Fibroblast of skin of scalp (primary cell): ENCODE data around the gene CXCR4.
"Not testable (repeated sequence)": the region's sequence is repeated elsewhere in the genome, so short reads cannot be mapped to it uniquely, and the experiment has no call there.

Source experiments
- DNase-seq: peaks from one replicate; pipeline ENCODE4 v3.0.0-alpha.2; 2013

The CXCR4 gene

GRCh38 chr2:136072621-136073020 is 45.3 kb downstream of the CXCR4 start:
- DNase-seq: no peak

DNA sequence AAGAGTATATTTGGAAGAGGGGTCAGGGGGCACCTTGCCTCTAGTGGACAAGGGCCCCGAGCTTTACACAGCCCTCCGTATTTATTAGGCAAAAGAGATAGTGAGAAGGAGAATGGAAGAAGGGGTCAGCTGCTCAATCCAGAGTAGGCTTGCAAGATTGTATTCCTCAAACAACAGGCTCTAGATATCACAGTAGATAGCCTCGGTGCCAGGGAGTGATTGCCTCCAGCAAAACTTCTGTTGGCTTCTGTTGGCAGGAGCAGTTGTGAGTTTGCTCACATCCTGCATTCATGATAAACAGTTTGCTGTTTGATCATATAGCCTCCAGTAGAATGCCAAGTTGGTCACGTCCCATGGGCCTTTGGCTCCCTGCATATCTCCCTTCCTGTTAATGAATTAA is 46.1 kb downstream of the CXCR4 start:
- DNase-seq: not testable (repeated sequence)

GRCh38 chr2:136070913-136071312 is 47.0 kb downstream of the CXCR4 start:
- no peak for DNase-seq

- DNase-seq: no peak
Measured at GRCh38 chr2:136069773-136070172, 48.2 kb downstream of the CXCR4 start.

- no peak for DNase-seq
Measured at GRCh38 chr2:136068581-136069227, 49.2 kb downstream of the CXCR4 start.

GRCh38 chr2:136067897-136068580 is 49.9 kb downstream of the CXCR4 start:
- DNase-seq: no peak

DNA sequence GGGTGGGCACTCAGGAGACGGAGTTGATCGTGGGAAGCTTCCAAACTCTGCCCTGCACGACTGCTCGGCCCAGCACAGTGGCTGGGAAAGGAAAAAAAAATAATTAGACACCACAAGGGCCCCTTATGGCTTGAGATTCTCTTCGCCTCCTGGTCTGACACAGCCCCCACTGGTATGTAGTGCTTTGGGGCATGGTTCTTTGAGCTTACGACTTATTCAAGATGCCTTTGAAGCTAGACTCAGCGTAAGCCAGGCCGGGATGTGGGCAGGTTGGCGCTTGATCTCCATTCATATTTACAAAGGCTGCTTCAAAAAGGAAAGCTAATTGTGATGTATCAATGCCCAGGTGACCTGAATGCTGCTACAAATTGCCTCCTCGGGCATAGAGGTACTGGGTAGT is 50.5 kb downstream of the CXCR4 start:
- DNase-seq: no peak

- DNase-seq: no peak
Measured at GRCh38 chr2:136065907-136066306, 52.0 kb downstream of the CXCR4 start.

DNA sequence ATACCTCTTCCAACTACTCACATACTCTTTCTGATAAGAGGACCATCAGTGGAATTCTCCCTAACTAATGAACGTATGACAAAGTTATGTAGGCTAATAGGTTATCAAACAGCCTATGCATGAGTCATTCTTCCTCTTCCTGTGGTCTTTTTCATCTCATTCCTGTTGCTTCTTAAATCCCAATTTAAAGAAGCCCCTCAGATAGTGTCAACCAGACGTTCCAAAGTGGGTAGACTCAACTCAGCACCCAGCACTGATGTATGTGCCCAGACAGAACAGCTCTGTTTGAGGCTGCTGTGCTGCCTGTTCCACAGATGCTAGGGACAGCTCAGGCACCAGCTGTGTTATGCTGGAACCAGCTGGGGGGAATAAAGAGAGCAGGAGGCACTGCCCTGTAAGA is 52.6 kb downstream of the CXCR4 start:
- DNase-seq: no peak
